Subcutaneous adipose tissue (tissue), 4 donors: ENCODE results near the gene GEMIN7. TPM values are rescaled to one million over a fixed set of nuclear protein-coding genes. Genes with fewer than 3 reads are reported as not detected.

Experiments
- CTCF ChIP-seq: fragments of 450-650 bp; IDR thresholded peaks from one replicate; pipeline ENCODE4 v1.5.1; 2016; ENCODE audit warnings: low read depth, mild to moderate bottlenecking, control low read depth, antibody characterized with exemption, moderate library complexity
- total RNA-seq, 4 donors: library from RNA; depleted of rRNA; stranded (reverse); fragments of >200 nt; gene quantifications; one replicate each; pipeline ENCODE4 v1.1.0, GENCODE V29; 2016

Gene GEMIN7
- total RNA-seq, 4 donors from 2014 or later = 10.3 to 25.8 (median 19.0) TPM

- TF ChIP-seq CTCF = no peak
Measured at GRCh38 chr19:45071969-45072790, 6.9 kb upstream of the GEMIN7 start.

- no peak for TF ChIP-seq CTCF
Measured at GRCh38 chr19:45074744-45075300, 4.2 kb upstream of the GEMIN7 start.

- no peak for TF ChIP-seq CTCF
Measured at GRCh38 chr19:45075301-45076028, 3.6 kb upstream of the GEMIN7 start.

- TF ChIP-seq CTCF = no peak
Measured at GRCh38 chr19:45076029-45076850, 2.8 kb upstream of the GEMIN7 start, which contains the start of gene ZNF296. ZNF296 (minus strand) TSS chr19:45076478; CDS start chr19:45076373, 105 bp downstream.

- no peak for TF ChIP-seq CTCF
Measured at GRCh38 chr19:45076851-45077730, 2.0 kb upstream of the GEMIN7 start.

- TF ChIP-seq CTCF = no peak
Measured at GRCh38 chr19:45078390-45079062, 534 bp upstream of the GEMIN7 start.
